ENCODE measurements around the gene BANF1. TPM values are rescaled to one million over a fixed set of nuclear protein-coding genes. Genes with fewer than 3 reads are reported as not detected.

The BANF1 gene
- total and polyA plus RNA-seq, 3 donors from 2014 or later, result 105 to 193 (median 133) TPM

DNA sequence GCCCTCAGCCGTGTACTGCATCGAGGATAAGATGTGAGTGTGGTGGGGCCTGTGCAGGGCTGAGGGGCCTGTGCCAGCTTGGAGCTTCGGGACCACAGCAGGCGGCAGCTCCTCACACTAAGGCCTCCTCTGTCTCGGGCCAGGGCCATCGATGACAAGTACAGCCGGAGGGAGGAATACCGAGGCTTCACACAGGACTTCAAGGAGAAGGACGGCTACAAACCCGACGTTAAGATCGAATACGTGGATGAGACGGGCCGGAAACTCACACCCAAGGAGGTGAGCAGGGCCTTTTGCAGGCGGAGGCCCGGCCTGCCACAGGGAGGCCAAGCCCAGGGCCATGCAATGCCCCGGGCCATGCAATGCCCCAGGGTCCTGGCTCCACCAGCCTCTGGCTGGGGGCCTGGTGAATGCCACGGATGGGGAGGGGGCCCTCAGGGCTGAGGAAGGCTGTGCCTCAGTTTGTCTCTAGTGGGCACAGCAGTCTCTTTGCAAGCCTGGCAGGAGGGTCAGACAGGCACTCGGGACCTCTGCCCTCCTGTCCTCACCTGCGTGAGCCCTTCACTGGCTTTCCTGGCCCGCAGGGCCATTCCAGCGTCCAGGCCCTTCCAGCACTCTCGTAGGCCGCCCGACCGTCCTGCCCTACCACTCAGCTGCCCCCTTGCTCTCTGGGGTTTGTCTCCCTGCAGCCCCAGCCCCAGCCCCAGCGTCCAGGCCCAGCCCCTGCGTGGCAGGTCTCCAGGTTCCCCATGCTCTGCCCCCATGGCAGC is 24.5 kb upstream of the BANF1 start:
- Histone ChIP-seq H3K4me3 (no peak overlapping the region), H3K27ac (no peak overlapping the region), H3K4me1 (no peaks in the 10 kb centered on the region), H3K9me3 (no peaks in the 10 kb centered on the region), H3K27me3 (no peaks in the 10 kb centered on the region), H3K36me3 (ENCODE audit: low read depth, missing control alignments) (no peaks in the 10 kb centered on the region)
- intact Hi-C loops (cut with DNase I; ENCODE audit: low total_unique reads), result no loop called here
- TF ChIP-seq CTCF (IDR thresholded peaks at IDR 0.05), result no peak
- TF ChIP-seq POLR2A (IDR thresholded peaks at IDR 0.05), result no peak
- 91% methylated on average over 16 to 28 of the region's 29 CpGs for WGBS, 2 donors
- DNase-seq, result no peak

DNA sequence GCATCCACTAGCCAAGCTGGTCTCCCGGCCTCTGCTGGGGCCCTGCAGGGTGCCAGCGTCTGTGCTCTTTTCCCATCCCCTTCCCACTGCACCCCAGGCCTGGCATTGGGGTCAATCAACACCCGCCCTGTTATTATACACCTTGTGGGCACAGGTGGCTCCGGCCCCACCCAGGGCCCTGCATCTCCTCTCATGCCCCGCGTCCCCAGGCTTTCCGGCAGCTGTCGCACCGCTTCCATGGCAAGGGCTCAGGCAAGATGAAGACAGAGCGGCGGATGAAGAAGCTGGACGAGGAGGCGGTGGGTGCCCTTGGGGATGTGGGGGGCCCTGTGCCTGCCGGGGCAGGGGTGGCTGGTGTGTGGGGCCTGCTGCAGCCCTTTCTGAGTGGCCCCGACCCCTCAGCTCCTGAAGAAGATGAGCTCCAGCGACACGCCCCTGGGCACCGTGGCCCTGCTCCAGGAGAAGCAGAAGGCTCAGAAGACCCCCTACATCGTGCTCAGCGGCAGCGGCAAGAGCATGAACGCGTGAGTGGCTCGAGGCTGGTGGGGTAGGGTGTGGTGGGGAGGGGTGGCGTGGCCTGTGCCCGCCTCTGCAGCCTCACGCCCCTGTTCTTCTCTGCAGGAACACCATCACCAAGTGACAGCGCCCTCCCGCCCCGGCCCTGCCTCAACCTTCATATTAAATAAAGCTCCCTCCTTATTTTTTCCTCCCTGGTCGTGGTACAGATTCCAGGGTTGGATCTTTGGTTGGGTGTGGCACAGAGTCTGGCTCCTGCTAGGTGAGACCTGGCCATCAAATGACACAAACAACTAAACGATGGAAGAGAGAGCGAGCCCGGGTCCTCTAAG is 23.7 kb upstream of the BANF1 start:
- no peaks in the 10 kb centered on the region for H3K4me1 ChIP-seq
- no peak for DNase-seq
- no peaks in the 10 kb centered on the region for H3K9me3 ChIP-seq
- H3K4me3 ChIP-seq, result no peak overlapping the region
- H3K36me3 ChIP-seq (ENCODE audit: low read depth, missing control alignments), result no peaks in the 10 kb centered on the region
- TF ChIP-seq POLR2A (IDR thresholded peaks at IDR 0.05), result no peak
- TF ChIP-seq CTCF (IDR thresholded peaks at IDR 0.05), result no peak
- H3K27me3 ChIP-seq, result no peaks in the 10 kb centered on the region
- 91 to 93% methylated on average over 18 to 34 of the region's 34 CpGs for WGBS, 2 donors
- intact Hi-C loops (cut with DNase I; ENCODE audit: low total_unique reads), result no loop called here
- H3K27ac ChIP-seq, result no peak overlapping the region

GRCh38 chr11:65979261-65979759 is 23.0 kb upstream of the BANF1 start:
- no peak overlapping the region for H3K4me3 ChIP-seq
- 84 to 86% methylated on average over 7 to 10 of the region's 10 CpGs for WGBS, 2 donors
- H3K27ac ChIP-seq, result no peak overlapping the region
- no peaks in the 10 kb centered on the region for H3K4me1 ChIP-seq
- H3K9me3 ChIP-seq, result no peaks in the 10 kb centered on the region
- intact Hi-C loops (cut with DNase I; ENCODE audit: low total_unique reads), result no loop called here
- no peak for TF ChIP-seq POLR2A (IDR thresholded peaks at IDR 0.05)
- TF ChIP-seq CTCF (IDR thresholded peaks at IDR 0.05), result no peak
- DNase-seq, result no peak
- H3K27me3 ChIP-seq, result no peaks in the 10 kb centered on the region
- H3K36me3 ChIP-seq (ENCODE audit: low read depth, missing control alignments), result no peaks in the 10 kb centered on the region

- Histone ChIP-seq H3K36me3 (ENCODE audit: low read depth, missing control alignments) (no peaks in the 10 kb centered on the region), H3K4me1 (no peaks in the 10 kb centered on the region), H3K27me3 (no peaks in the 10 kb centered on the region), H3K27ac (no peak overlapping the region), H3K9me3 (no peaks in the 10 kb centered on the region), H3K4me3 (no peak overlapping the region)
- intact Hi-C loops (cut with DNase I; ENCODE audit: low total_unique reads), result loop anchor here (10.0 kb wide), 1 partner anchor 96 kb away; the partner anchor contains the start of gene FIBP
- 80 to 81% methylated on average over 12 of the region's 12 CpGs for WGBS, 2 donors
- TF ChIP-seq POLR2A (IDR thresholded peaks at IDR 0.05), result no peak
- TF ChIP-seq CTCF (IDR thresholded peaks at IDR 0.05), result no peak
- DNase-seq, result no peak
These were observed 21.1 kb upstream of the BANF1 start for GRCh38 chr11:65981101-65981740.
